ENCODE data around the gene TALDO1.

Gene TALDO1

DNA sequence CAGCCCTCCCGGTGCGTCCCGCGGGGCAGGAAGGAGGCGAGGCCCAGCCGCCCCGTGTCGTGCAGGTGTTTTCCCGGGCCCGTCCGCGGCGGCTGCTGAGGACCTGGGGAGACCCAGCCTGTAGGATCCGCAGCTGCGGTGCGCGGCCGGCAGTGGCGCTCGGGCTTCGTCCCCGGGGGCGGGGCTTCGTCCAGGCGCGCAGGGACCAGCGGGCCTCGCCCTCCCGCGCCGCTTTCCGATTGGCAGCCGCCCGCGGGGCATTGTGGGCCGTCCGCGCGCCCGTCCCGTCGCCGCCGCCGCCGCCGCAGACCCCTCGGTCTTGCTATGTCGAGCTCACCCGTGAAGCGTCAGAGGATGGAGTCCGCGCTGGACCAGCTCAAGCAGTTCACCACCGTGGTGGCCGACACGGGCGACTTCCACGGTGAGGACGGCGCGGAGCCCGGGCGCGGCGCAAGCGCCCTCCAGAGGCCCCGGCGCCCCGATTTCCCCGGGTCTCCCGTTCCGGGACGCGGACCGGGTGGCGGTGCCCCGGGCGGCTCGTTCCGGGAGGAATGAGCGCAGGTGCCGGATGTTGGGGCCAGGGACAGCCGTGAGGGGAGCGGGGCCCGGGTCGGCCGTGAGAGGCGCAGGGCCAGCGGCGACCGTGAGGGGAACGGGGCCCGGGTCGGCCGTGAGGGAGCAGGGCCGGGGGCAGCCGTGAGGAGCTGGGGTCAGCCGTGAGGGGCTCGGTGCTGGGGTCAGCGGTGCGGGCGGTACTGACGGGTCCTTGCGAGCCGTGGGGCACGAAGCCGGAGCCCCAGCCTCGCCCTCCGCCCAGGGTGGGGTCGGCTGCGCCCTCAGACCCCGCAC lies at the start of gene TALDO1:
Gene TALDO1 (plus strand): TSS at position 307 of the 849 bp plus-strand sequence. CDS start 18 bp downstream, at position 325.
- DNase-seq (ENCODE audit: low read depth), result peak; percentile 56

DNA sequence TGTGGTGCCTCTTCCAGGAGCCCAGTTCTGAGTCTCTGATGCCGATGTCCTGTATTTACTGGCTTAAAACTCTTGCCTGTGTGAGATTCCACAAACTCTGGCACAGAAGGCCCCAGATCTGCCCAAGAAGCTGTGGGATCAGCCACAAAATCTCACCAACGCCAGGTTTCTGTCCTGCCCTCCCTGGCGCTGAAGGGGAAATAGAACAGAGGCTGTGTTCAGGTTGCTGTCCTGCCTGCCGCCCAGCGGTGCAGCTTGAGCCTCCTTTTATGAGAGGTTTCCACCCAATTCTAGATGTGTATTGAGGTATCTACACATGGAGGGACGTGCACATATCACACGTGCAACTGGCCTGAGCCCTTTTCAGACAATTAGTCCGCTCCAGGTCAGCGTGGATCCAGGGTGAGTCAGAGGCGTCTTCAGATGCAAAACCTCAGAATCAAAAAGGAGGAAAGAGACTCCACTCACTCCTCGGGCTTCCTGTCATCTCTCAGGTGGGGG lies 49.4 kb upstream of the TALDO1 start:
- no peak for DNase-seq (ENCODE audit: low read depth)

DNA sequence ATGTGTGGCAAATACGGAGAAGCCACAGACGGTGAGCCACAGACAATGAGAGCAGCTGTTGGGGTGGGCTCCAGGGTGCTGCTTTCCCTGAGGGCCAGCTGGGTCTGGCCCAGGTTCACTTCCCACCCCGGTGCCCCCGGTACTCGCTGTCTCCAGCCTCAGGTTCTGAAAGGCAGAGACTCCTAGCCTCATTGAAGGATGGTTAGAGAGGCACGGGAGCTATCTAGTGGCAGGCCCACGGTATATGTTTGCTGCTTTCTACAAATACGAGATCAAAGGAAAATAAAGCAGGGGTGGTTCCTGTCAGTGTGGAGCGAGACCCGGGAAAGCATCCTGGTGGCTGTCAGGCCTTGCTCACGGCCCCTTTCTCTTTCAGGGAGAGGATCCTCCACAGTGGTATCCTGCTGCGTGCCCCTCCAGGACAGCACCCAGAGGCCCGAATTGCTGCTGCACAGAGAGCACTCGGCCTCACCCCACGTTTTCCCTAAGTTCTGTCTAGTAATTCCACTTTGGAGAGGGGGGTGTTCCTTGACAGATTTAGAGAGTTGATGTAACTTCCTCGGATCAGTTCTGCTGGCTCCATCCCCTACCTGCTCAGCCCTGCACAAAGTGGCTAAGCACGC lies 48.7 kb upstream of the TALDO1 start:
- DNase-seq (ENCODE audit: low read depth), result no peak

DNA sequence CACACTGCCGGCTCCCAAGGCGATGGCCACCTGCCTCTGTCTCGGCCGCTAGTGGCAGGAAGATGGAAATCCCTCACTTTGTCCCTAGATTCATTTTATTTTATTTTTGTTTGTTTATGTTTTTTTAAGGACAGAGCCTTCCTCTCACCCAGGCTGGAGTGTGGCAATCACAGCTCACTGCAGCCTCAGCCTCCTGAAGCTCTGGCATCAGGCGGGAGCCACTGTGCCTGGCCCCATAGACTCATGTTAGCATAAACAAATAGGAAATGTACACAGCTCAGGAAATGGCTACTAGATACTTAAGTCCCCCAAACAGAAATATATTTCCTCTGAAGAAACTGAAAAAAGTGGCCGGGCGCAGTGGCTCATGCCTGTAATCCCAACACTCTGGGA lies 48.2 kb upstream of the TALDO1 start:
- DNase-seq (ENCODE audit: low read depth), result no peak

DNA sequence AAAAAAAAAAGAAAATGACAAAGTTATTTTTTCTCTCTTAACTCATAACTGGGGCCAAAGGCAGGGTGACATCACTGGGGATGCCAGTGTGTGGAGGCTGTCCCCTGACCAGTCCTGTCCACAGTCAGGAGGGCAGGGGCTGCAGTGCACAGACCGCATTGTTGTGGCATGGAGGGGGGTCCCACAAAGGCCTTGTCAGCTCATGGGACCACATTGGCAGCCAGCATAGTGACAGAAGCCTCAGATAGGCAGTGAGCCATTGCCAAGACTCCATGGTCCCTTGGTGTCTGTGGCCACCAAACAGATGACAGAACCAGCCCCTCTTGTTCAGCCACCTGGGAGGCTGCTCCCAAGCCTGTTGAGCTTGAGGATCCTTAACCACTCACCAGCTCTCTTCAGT lies 47.5 kb upstream of the TALDO1 start:
- DNase-seq (ENCODE audit: low read depth), result no peak

DNA sequence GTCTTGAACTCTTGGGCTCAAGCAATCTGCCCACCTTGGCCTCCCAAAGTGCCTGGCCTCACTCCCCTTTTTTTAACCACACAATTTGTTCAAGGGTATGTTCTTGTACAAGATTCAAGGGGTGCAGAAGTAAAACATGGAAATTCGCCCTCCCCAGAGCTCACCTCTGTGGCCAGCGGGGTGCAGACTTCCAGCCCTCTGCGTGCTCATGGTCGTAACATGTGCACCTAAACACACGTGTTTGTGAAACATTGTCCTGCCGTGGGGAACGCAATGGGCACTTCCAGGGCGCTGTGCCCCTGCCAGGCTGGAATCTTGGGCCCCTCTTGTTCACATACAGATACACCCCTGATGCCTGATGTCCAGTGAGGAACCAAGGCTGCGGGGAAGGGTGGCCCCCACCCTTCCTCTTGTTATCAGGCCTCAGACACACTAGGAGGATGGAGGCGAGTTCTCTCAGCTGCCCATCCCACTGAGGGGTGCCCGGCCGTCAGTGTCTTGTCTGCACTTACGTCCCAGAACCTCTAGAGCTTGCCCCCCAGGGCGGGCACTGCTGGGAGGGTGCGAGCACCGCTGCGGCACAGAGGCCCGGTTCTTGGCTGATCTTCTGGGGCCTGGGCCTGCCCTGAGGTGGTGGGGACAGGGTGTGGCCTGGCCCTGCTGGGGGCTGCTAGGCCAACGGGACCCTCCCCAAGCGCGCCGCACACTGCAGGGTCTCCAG lies 45.4 kb upstream of the TALDO1 start:
- no peak for DNase-seq (ENCODE audit: low read depth)

DNA sequence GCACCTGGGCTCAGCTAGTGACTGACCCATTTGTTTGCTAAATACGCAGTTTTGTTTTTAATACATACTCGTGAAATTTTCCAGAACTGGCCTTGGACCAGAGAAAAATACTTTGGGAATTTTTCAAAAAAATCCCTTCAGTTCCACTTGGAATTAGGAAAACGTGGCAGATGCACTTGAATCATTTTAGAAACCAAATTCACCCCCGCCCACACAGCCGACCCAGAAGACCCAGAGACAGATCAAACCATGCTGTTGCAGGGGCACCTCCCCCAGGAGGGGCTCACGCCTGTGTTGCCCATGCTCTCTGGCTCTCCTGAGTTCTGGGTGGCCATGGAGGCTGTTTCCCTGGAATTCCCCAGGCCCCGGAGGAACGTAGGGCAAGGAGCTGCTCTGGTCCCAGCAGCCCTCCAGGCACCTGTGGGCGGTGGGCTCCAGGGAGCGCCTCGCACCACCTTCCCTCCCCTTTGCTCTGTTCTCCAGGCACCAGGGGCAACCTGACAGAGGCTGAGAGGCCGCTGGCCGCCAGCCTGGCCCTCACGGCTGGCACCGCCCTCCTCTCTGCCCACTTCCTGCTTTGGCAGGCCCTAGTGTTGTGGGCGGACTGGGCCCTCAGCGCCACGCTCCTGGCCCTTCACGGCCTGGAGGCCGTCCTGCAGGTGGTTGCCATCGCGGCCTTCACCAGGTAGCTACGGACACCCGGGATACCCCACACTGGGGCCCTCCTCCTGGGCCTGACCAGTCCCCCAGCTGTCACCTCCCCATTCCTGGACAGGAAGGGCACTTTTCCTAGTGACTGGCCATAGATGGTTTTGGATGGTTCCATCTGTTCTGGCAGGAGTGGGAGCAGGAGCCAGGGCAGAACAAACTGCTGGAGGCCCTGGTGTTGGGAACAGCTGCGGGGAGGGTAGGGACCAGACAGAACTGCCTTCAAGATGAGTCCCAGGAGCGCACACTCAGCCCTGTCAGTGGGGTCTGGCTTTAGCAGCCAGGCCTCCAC lies 44.5 kb upstream of the TALDO1 start:
- no peak for DNase-seq (ENCODE audit: low read depth)

DNA sequence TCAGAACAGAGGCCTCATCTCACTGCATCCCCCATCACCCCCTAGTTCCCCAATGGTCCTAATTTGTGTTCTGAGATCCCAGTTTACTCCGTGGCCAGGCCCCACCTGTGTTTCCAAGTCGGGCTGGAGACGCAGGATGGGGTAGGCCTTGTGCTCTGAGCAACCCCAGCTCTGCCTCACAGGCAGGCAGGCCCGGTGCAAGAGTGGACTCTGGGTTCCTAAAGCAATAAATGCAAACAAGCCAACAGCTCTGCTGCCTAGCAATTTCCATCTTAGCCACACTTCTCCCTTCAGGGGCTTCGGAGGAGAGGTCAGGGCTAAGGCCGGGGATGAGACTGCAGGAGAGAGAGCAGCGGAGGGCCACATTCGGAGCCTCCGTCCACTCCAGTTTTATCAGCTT lies 43.8 kb upstream of the TALDO1 start:
- no peak for DNase-seq (ENCODE audit: low read depth)

DNA sequence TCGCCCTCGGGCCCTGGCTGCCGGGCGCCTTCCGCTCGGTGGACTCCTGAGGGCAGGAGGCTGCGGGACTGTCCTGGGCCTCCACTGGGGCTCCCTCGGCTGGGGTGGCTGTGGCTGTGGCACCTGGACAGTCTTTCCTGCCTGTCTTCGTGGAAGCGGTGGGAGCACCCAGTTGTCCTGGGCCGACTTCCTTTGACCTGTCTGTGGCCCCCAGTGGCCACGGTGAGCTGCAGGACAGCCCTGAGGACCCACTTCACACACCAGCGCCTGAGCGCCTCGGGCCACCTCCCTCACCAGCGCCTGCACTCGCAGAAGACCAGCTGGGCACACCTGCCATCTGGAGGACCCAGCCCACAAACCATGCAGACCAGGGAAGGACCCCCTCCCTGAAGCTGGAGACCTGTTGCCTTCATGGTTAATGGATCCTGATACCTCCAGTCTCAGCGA lies 43.0 kb upstream of the TALDO1 start:
- DNase-seq (ENCODE audit: low read depth), result no peak

DNA sequence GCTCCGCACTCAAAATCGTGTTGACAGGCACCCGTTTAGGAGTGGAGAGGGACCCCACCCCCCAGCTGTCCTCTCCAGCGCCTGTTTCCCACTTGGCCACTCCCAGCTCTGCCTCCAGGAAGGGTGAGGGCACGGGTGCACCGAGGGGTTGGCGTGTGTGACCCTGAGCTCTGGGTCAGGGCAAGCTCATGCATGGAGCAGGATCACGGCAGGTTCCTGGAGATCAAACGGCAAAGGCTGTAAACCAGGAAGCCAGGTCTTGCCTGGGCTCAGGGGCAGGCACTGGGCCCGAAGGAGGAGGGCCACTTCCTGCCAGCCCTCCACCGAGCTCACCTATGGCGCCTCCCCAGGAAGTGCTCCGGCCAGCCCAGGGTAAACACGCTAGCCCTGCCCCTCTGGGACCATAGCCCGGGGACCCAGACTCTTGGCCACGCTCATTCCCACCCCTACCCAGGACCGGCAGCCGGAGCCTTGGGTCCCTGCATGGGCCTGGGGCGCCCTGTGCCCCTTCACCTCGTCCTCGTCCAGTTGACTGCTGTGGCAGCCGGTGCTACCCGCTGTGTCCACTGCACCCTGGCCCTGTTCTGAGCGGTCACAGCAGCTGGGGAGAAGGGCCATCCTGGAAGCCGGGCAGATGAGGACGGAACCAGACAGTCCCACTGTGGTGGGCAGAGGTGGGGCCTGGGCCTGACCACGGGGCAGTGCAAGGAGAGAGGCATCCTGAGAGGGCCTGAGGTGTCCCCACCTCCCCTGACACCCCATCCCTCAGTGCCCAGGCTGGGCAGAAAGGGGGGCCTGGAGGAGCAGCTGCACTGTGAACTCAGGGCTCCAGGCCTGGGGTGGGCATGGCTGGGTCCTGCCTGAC lies 42.3 kb upstream of the TALDO1 start:
- no peak for DNase-seq (ENCODE audit: low read depth)

DNA sequence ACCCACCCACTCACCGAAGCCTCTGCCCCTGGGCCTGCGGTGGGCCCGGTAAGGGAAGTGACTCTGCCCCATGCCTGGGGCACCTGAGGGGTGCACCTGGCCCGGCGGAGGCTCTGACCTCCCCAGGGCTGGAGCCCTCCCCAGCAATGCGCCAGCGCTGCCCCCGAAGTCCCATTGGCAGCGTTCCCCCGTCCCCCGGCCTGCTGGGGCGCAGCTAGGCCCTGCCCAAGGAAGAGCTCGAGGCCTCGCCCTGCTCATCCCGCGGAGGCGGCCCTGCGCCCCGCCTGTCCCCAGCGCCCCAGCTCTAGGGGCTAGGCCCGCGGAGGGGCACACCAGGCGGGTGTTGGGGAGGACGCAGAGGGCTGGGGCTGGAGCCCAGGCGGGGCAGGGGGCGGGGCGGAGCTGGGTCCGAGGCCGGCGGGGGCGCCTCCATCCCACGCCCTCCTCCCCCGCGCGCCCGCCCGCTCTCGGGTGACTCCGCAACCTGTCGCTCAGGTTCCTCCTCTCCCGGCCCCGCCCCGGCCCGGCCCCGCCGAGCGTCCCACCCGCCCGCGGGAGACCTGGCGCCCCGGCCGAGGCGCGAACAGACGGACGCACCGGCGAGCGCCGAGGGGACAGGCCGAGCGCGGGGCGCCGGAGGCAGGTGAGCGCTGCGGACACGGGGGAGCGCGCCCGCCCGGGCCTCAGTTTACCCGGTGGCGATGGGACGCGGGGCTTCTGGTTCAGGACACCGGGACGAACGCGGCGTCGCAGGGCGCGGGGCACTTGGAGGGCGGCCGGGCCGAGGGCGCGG lies 41.4 kb upstream of the TALDO1 start, which contains the start of gene EPS8L2:
Gene EPS8L2 (plus strand): TSS at position 586 of the 793 bp plus-strand sequence. CDS start 3,177 bp downstream, outside the sequence.
- DNase-seq (ENCODE audit: low read depth), result no peak

DNA sequence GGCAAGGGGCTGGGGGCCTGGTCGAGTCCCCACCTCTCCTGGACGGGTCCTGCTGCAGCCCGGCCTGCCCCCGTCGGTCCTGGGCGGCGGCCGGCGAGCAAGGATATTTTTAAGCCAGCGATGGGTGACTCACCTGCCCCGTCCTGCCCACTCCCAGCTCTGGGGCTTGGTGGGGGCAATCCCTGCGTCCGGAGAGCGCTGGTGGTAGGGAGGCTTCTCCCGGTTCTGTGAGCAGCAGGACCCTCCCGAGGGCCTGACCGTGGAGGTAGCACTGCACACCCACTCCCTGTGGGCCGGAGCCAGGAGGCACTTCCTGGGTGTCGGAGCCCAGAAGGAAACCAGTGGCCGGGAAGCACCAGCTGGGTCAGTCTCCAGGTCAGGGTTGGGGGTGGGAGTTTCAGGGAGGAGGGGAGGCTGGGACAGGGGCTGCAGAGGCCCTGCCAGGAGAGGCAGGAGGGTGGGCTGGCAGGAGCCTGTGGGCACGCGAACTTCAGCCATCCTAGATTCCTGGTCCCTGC lies 40.8 kb upstream of the TALDO1 start:
- DNase-seq (ENCODE audit: low read depth), result peak; percentile 38

DNA sequence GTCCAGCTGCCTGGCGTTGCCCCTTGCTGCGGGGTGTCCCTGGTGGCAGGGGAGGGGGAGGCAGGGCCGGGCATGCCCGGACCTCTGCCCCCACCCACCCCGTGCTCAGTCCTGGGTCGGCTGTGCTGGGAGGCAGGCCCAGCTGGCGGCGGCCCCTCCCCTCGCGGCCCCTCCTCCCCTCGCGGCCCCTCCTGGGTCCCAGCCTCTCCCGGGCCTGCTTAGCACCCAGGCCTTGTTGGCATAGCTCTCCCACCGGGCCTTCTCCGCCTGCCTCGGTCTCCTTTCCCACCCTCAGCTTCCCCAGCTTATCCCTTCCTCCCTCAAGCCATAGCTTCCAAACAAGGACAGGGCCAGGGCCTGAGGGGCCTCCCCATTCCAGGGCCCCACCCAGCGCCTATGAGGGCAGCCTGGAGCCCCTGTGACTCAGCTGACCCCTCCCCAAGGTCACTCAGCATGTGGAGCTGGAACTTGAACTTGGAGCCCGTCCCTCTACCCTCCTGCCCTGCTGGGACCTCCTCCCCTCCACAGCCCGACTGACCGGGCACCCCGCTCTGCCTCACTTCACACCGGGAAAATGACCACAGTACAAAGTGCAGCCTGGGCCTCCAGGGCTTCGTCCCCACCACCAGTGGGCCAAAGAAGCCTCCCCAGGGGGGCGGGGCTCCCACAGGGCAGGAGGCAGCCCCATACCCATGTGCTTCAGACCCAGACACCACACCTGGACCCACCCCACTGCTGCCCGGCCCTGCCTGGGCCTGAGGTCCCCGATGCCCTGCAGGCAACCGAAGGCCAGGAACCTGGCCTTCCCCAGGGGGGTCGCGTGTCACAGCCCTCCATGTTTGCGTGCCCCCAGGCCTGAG lies 40.1 kb upstream of the TALDO1 start:
- DNase-seq (ENCODE audit: low read depth), result peak; percentile 50

DNA sequence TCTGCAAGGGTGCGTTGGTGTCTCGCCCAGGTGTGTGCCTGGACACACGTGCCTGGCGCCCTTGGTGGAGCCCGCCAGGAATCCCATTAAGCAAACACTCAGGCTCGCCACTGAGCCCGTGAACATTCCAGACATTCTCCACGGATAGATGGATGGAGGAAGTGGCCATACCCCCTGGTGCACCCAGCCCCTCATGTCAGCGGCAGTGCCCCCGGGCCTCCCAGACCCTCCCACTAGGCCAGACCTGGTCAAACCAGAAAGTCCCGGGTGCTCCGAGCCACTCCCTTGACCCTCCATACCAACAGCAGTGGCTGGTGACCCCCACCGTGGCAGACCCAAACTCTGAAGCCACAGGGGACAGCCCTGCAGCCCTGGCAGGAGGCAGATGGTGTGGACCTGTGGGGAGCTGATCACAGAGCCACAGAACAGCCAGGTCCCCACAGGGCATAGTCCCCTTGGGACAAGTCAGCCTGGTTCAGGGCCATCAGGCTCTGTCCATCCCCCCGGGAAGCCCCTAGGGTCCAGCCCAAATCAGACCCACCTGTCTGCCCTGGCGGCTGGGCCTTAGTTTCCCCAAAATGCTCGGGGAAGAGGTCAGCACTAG lies 39.3 kb upstream of the TALDO1 start:
- peak; percentile 56 for DNase-seq (ENCODE audit: low read depth)

DNA sequence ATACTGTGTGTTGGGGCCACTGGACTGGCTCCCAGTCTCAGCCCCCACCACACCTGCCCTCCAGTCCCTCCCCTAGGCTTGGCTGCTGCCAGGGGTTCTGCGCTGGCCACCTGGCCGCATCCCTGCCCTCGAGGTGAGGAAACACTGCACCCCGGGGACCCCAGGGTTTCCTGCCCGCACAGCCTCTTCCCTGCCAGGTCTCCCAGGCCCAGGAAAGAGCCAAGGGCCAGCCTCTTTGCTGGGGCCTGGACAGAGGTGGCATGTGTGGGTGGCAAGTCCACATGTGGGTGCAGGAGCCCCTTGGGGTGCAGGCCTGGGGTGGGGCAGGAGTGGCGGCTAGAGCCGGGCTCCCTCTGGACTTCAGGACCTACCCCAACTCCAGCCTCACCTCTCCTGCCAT lies 38.8 kb upstream of the TALDO1 start:
- no peak for DNase-seq (ENCODE audit: low read depth)

DNA sequence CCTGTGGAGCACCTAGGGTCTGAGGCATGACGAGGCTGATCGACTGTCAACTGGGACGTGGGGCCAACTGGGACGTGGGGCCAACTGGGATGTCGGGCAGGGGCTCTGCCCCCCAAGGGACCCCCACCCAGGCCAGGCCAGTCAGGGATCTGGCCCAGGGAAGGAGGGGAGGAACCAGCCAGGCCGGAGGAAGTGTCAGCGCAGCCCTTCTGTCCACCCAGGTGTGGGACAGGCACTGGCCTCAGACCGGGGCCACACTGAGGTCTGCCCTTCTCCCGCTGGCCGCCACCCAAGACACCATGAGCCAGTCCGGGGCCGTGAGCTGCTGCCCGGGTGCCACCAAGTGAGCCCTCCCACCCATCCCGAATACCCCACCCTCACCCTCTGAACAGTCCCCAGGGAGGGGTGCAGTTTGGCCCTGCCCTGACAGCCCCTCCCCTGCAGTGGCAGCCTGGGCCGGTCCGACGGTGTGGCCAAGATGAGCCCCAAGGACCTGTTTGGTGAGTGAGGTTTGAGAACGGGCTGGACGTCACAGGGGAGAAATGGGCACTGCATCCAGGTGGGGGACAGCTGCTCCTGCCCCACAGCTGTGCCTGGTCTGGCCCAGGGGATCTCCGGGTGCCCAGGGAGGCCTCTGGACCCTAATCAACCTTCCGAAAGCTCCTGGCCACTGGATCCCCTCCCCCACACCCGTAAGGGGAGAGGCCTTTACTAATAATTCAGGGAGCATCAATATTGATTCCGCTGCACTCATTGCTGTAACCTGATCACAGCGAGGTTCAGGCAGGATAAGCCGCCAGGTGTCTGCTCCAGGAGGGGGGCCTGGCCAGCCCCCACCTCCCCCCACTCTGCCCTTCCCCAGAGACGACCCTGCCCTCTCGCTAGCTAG lies 37.9 kb upstream of the TALDO1 start:
- no peak for DNase-seq (ENCODE audit: low read depth)

DNA sequence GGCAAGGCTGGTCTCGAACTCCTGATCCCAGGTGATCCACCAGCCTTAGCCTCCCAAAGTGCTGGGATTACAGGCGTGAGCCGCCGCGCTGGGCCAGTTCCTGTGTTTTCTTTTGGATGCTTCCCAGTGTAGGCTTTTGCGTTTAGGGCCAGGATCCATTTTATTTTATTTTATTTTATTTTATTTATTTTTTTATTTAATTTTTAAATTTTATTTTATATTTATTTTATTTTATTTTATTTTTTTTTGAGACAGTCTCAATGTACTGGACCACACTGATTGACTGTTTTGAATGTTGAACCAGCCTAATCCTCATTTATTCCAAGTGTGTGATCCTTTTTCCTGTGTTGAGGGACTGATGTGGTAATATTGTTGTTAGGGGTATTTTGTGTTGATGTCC lies 32.8 kb upstream of the TALDO1 start:
- no peak for DNase-seq (ENCODE audit: low read depth)
